GM12801 (cell line): ENCODE measurements around the gene DAB2IP.

Source experiments
- TF ChIP-seq, protein P1 (sequence below): IDR thresholded peaks from one replicate; pipeline ENCODE4 v1.5.1; 2011; ENCODE audit warnings: control low read depth; ENCODE audit not compliant: insufficient read length; ENCODE audit errors: extremely low read depth

Gene DAB2IP

DNA sequence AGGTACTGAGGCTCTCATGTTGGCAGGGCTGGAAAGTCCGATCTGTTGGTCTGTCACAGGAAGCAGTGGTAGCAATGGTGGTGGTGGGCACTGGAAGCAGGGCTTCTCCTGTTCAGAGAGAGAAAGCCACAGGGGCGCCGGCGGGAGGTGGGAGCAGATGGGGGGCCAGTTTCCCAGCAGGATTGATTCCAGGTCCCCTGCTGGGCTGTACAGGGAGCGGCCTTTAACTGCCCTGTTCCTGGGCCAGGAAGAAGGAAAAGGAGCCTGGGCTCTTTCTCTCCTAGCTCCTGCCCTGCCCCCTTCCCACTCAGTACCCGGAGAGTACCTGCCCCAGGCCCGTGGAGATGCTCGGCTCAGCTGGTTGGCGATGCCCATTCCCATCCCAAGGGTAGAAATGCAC, 2.6 kb upstream of the DAB2IP start:
- TF ChIP-seq, protein P1, sequence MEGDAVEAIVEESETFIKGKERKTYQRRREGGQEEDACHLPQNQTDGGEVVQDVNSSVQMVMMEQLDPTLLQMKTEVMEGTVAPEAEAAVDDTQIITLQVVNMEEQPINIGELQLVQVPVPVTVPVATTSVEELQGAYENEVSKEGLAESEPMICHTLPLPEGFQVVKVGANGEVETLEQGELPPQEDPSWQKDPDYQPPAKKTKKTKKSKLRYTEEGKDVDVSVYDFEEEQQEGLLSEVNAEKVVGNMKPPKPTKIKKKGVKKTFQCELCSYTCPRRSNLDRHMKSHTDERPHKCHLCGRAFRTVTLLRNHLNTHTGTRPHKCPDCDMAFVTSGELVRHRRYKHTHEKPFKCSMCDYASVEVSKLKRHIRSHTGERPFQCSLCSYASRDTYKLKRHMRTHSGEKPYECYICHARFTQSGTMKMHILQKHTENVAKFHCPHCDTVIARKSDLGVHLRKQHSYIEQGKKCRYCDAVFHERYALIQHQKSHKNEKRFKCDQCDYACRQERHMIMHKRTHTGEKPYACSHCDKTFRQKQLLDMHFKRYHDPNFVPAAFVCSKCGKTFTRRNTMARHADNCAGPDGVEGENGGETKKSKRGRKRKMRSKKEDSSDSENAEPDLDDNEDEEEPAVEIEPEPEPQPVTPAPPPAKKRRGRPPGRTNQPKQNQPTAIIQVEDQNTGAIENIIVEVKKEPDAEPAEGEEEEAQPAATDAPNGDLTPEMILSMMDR: no peak

DNA sequence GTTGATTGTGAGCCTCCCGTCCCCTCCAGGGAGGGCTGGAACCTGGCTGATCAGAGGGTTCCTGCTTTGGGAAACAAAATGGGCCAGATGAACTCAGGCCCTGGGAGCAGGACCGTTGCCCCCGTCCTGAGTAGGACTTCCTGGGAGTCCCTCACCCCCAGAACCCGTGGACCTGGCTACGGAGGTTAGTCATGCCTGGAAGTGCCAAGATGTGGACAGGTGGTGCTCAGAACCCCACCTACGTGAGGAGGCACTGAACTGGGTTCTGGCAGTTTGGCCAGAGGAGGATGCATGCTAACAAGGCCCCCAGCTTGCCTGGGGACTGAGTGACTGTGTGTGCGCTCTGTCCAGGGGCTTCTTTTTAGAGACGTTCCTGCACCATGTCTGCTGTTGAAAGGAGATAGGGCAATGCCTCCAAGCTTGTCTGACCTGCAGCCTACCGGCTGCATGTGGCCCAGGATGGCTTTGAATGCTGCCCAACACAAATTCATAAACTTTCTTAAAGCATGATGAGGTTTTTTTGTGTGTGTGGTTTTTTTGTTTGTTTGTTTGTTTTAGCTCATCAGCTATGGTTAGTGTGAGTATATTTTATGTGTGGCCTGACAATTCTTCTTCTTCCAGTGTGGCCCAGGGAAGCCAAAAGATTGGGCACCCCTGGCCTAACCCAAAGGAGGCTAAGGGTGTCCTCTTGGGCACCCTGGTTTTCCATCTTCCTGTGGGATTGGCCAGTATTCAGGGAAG, 1.8 kb upstream of the DAB2IP start:
- TF ChIP-seq, protein P1: no peak

DNA sequence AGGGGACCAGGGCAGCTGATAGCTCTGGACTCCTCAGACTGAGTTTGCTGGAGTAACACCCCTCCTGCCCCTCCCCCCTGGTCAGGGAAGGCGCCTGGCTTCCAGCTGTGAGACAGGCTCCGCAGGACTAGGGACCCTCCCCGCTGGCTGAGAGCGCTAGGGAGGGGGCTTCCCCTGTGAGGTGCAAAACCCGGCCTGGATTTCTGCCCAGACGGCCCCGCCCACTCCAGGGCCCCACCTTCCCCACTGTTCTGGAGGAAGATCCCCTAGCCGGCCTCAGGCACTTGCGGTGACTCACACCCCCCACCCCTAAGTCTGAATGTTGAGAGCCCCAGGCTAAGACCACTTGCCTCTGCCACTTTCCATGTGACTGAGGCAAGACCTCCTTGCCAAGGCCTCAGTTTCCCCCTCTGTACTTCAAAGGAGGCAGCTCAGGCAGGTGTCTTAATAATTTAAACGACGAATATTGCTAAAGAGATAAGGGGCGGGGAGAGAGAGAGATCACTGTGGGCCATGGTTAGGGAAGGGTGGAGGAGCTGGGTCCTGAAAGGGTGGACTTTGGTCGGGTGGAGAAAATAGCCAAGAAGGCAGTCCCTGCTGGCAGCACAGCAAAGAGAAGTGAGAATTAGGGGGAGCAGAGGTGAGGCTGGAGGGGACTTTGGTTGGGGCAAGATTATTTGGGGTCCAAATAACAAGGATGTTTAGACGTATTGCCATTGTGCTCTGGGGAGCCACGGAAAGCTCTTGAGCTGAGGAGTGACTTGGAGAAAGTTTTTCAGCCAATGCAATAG, 1.0 kb upstream of the DAB2IP start:
- TF ChIP-seq, protein P1: no peak

DNA sequence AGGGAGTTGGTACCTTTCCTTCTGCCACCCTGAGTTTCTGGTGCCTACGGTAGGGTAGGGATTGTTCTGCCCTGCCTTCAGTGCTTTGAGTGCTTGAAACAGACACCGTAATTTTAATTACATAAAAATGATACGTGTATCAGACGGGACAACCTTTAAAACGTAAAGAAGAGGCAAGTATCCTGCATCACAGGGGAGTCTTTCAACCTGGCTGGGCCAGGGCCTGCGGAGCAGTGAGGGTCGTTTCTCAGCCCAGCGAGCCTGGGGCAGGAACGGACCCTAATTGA, 483 bp upstream of the DAB2IP start:
- TF ChIP-seq, protein P1: no peak

DNA sequence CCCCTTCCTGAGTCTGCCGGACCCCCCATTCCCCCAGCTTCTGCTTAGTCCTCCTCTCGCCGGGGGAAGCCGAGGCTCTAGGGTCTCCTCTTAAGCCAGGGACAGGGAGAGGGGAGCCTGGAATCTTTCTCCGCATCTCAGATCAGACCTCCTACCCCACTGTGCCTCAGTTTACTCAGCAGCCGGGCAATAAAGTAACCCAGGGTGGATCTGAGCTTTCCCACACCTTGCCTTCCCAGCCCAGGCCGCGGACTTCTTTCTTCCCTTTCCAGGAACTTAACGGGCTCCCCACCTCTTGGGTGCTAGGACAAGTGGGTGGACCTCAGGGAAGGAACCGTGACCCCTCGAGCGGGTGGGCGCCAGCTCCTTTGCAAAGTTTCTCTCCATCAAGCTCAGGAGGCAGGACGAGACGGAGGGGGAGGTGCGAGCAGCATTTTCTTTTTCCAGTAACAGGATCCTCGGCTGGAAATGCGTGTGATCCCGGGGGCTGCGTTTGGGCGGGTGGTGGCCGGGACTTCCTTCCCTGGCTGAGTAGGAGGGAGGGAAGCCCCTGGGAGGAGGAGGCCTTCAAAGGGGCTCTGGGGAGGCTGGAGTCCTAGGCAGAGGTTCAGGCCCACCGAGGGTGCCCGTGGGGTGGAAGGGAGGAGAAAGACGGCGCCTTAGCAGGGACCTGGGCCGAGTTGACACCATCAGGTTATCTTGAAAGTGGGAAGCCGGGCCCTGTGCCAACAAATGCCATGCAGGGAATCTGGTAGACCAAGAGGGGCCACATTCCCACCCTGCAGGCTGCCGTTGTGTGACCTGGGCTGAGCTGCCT, 795 bp downstream of the DAB2IP start:
- TF ChIP-seq, protein P1: no peak

DNA sequence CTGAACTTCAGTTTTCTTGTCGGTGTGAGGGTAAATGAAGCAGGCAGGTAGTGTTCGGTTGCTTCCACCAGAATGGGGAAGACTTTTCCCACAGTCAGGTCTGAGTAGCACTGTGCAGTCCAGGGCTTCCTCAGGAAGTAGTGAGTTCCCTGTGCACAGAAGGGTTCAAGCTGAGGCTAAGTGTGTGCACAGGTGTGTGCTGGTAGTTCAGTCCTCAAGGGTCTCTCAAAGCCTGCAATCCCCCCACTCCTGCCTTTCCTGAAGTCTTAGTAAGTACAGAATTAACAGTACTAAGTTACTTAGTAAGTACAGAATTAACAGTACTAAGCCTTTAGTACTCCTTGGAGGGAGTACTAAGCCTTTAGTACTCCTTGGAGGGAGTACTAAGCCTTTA, 1.4 kb downstream of the DAB2IP start:
- TF ChIP-seq, protein P1: no peak

DNA sequence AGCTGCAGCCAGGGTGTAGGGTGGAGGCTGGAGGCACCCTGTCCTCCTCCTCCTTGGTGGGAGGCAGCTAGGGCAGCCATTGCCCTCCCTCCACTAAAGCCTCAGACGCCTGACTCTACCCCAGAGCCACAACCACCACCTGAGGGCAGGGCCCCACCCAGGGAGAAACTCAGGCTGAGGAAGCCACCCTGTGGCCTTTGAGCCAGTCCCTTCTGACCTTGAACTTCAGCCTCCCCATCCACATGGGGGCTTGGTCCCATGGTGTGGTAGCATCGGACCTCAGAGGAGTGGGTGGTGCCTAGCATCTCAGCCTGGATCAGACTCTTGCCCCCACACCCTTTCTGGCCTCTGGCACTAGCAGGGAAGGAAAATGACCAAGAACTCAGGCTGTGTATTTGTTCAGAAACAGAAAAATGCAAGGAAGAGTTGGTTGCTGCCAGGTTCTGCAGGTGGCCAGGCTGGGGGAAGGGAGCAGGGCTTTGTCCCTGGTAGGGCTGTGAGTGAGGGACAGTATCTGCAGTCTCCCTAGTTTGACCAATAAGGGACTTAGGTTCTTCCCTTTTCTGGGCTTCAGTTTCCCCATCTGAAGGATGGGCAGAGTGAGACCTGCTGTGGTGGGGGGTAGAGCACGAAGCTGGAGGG, 3.2 kb downstream of the DAB2IP start:
- TF ChIP-seq, protein P1: no peak
